LHCN-M2 (cell line): ENCODE results near the gene BABAM2. TPM values are rescaled to one million over a fixed set of nuclear protein-coding genes. Genes with fewer than 3 reads are reported as not detected.
"Not testable (repeated sequence)": the region's sequence is repeated elsewhere in the genome, so short reads cannot be mapped to it uniquely, and the experiment has no call there.

Experiments
- DNase-seq: peaks from one replicate; pipeline ENCODE4 v3.0.0-alpha.2; 2012; ENCODE audit warnings: low read depth
- total RNA-seq: library from RNA; depleted of rRNA; stranded (reverse); fragments of >200 nt; gene quantifications from 2 replicates; pipeline ENCODE4 v1.2.3, GENCODE V29; 2014; rRNA removed

The BABAM2 gene
- total RNA-seq, 1 experiment from 2014 or later: 36.6 TPM

DNA sequence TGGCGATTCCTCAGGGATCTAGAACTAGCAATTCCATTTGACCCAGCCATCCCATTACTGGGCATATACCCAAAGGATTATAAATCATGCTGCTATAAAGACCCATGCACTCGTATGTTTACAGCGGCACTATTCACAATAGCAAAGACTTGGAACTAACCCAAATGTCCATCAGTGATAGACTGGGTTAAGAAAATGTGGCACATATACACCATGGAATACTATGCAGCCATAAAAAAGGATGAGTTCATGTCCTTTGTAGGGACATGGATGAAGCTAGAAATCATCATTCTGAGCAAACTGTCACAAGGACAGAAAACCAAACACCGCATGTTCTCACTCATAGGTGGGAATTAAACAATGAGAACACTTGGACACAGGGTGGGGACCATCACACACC lies 481.2 kb downstream of the BABAM2 start:
- not testable (repeated sequence) for DNase-seq

DNA sequence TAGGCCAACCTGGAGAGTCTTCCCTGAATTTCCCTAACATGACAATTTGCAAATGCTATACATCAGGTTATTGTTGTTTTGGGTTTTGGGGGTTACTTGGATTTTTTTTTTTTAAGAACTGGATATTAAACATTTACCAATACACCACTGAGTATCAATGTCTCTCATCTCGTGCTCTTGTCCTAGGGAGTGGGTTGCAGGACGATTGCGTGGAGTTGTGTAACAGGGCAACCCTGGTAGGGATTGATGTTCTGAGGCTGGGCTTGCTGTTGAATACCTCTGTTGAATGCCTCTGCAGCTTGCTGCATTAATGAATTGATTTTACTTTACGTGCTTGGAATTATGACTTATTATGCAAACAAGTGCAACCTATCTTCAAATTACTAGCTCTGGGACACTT lies 483.3 kb downstream of the BABAM2 start:
- no peak for DNase-seq

DNA sequence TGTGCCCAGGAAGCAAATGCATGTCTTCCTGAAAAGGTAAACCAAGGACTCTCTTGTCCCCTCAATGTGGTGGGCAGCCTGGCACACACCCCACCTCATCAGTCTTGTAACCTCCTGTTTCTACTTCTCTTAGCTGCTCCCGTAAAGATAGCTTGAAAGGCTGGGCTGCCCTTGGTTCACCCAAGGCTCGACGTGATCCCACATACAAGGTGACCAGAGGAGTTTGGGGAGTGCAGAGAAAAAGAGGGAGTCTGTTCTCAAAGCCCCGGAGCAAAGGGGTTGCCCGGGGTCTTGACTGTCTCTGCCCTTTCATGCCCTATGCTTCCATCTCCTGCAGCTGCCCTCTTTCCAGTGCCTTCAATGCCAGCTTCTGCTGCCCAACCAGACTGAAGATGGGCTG lies 483.8 kb downstream of the BABAM2 start:
- DNase-seq: no peak

DNA sequence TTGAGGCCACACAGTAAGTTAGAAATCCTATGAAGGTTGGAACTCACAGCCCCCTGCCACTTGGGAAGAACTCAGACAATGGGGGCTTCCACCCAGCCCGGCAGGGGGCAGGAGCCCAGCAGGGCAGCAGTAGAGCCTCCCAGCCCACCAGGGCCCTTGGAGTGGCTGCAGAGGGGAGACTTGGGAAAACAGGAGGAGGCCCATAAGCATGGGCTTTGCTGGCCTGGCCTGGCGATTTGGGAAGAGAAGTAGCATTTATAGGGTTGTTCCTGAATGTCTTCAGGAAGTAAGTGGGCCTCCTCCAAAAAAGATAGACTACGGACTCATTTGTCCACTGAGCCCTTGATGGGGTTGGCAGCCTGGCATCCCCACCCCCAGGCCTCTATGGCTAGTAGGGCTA lies 484.7 kb downstream of the BABAM2 start:
- DNase-seq: no peak

DNA sequence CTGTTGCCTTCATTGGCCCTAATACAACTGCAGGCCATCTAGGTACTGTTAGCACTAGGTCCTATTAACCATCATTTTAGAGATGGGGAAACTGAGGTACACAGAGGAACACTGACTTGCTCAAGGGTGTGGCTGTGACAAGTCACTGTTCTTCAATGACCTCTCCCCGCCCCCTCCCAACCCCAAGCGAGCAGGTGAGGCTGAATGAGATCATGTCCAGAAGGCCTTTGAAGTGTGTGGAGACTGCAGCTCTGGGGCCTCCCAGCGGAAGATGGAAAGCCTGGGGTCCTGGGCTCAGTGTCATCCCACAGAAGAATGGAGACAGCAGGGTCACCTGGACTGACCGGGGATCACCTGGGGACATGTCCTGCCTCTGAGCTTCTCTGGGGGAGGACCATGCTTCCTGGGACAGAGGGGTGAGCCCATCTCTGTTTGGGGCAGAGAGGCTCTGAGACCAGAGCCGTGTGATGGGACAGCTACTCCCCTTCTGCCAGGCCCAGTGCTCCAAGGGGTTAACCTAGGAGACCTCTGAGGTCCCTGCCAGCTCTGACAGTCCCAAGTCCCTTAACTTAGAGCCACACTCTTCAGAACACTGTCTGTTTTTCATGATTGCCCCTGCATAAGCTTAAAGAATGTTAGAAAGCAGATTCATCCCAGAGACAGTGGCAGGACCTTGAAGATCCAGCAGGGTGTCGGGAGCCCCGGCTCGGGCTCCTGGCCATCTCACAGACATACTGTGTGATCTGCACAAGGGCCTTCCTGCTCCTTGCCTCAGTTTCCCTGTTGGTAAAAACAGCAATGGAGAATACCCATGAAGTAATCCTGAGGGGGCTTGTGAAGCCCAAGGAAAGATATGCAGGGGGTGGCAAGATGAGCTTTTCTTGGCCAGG lies 485.5 kb downstream of the BABAM2 start:
- DNase-seq: no peak

DNA sequence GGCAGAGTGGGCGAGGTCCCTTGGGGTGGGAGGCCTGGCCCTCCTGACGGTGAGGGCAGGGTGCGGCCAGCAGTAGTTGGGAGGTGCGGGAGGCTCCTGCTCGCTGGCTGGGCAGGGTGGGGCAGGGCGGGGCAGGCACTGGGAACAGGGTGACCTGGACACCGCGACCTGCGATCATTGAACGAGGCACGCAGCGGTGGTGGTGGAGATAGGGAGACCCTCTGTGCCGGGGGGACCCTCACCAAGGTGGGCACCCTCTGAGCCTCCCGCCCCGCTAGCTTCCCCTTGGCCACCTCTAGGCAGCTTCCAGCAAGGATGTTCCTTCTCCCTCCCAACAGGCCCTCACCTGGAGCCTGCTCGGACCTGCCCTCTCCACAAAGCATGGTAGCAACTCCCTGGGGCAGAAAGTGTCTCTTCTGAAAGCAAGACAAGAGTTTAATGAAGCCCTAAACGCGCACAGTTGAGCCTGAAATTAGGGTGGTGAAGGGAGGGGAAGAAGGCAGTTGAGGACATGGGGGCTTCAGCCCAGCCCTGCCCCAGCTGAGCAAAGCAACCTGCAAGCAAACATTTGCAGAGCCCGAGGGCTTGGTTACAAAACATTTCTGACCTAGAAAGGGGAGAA lies 486.8 kb downstream of the BABAM2 start:
- no peak for DNase-seq

DNA sequence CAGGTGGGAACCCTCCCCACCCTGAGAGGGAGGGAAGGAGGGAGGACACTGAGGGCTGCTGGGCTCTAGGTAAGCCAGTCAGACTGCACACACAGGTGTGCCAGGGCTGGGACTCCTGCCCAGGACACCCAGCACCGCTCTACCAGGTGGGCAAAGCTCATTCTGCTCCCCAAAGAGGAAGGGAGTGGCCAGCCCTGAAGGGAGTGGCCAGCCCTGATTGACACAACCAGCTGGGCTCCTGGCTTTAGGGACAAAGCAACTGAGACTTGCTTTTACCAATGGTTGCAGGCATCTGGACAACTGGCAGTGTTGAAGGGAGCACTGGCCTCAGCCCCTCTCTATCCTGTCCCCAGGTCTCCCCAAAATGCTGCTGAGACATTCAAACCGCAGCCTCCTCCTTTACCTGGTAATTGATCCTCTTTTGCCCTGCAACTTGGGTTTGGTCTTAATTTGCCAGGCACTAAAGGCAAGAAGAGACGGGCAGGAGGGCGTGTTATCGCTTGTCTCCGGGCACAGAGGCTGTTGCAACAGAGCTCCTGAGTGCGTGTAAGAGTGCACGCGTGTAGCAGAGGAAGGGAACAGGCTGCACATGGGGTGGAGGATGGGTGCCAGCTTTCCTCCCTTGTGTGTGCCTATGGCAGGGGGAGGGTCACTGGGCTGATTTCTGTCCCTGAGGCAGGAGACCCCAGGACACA lies 487.6 kb downstream of the BABAM2 start:
- DNase-seq: peak; percentile 80

DNA sequence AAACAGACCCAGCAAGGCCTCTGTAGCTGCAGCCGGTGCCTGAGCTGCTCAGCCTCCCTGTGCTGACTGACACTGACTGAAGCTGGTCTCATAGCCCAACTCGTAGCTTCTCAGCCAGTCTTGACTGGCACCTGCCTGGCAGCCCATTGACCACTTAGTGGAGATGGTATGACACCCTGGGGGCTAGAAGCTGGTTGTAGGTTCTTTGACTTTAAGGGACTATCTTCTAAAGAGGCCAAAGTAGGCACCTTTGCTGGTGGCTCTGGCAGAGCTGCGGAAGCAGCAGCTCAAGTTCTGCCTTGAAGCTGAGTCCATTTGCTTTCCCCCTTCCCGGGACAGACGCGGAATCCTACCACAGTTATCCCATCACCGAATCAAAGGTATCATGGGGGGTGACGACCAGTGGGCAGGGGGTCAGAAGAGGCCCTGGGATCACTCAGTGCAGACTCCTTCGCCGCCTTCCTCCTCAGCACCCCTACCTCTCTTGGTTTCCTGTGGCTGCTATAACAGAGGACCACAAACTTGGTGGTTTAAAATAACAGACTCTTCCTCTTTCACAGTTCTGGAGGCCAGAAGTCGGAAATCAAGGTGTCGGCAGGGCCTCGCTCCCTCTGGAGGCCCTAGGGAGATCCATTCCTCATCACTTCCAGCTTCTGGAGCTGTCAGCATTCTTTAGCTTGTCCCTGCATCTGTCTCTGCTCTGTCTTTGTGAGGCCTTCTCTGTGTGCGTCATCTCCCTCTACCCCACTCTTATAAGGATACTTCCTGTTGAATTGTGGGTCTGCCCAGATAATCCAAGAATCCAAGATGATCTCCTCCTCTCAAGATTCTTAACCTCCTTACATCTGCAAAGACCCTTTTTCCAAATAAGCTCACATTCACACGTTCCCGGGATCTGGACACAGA lies 488.4 kb downstream of the BABAM2 start:
- no peak for DNase-seq

DNA sequence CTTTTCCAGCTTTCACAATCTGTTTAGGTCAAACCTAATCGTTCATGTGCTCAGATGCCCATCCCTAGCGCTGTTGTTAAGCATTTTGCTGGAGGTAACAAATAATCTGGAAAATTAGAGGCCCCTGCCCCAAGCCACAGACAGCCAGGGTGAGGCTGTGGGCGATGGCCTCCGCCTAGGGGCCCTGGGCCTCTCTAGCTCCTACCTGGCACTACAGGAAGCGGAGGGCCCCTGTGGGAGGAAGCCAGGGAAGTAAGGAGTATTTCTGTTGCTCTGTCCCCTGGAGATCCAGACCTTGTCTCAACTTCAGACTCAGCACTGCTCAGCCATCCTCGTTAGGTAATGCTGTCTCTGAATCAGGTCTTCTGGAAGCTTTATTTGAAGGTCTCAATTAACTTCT lies 489.7 kb downstream of the BABAM2 start:
- no peak for DNase-seq

DNA sequence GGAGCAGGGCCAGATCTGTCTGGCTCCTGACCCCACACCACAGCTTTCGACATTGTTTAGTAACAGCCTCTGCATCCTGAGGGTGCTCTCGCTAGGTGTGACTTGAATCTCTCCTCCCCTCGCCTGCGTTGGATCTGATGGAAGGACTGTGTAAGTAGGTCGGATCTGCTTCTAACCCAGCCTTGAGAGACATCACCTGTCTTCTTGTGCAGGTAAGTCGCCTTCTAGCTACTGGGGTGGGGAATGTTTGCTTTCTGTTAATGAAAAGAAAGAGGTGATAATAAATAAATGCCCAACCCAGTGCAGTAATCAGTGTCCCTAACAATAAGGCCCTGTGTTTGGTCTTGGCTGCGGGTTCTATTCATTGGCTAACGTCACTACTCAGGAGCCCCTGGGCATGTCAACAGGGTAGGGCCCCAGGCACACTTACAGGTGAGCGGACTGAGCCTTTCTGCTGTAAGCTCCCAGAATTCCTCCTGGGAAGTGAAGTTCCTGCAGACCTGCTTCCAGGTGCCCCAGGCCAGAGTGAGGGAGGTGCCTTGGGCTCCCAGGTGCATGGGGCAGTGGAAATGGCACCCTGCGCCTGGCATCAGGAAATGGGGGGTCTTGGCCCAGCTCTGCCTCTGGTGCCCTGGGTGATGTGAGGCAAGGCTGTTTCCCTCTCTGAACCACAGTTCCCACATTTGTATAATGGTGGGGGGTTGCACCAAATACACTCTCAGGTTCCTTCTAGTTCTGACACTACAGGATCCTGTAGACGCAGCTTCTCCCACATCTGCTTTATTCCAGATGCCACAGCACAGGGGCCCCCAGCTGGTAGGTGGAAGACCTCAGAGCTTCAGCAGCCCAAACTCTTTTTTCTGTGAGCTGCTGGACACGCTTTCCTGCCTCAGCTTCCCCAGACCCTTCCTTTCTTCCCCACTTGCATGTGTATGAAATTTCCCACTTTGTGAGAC lies 491.0 kb downstream of the BABAM2 start:
- DNase-seq: no peak

DNA sequence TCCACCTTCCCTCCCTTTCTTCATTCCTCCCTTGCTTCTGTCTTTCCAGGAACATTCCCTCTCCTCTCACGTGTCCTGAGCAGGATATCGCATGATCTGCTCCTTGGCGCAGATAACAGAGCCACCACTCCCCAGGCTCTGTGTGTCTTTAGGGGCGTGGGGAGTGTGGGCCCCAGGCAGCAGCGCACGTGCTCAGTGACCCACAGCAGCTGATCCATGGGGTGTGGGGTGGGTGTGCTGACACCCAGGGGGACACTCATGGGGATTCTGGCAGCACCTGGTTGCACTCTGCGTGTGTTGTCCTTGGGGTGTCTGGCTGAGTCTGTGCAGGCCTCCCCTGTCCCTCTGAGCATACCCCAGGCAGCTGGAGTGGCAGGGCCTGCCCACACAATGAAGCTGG lies 492.2 kb downstream of the BABAM2 start:
- no peak for DNase-seq

DNA sequence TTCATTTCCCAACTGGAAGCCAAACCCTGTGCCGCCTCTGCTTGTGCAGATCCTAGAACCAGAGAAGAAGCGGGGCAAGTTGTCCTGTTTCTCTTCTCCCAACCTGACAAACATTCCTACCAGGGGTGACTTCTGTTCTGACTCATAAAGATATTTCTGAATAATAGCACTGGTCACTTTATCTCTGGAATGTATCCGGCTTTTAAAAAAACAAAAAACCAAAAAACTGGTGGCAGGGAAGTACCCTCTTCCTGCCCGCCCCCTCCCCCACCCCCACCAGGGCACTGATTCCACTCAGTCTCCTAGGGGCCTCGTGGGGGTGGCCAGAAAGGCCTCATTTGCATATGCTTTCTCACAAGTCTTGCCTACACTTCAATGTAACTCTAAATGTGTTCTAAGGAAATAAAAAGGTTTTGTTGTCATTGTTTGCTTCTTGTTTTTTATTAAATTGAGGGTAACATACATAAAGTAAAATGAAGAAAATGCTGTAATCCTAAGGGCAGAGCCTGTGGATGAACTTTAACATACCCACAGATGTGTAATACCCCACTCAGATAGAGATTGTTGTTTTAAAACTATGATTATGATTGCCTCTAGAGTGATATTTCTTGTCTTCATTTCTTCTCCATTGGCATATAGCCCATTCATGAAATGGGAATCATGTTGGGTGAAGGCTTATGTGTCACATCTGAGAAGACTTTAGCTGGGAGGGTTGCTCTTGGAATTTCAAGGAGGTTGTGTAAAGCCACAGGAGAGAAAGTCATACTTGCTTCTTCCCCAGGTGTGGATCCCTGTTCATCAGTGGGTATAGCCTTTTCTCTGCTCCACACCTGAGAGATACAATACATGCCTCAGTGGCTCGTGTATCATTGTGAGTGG lies 496.8 kb downstream of the BABAM2 start:
- DNase-seq: peak; percentile 62

Other genes with a start within 250 kb of the BABAM2 start
- 19.8 and 26.4 TPM in 2 replicates for gene SUPT7L, start 227.1 kb upstream of the BABAM2 start, total RNA-seq
- gene SLC4A1AP, start 226.8 kb upstream of the BABAM2 start, total RNA-seq: 30.5 and 35.3 TPM in 2 replicates
- gene MRPL33, start 119.0 kb upstream of the BABAM2 start, total RNA-seq: 84.1 and 85.9 TPM in 2 replicates
- 1.5 and 2.1 TPM in 2 replicates for gene RBKS, start 342 bp upstream of the BABAM2 start, total RNA-seq